Muscle layer of duodenum (tissue), 2 donors: ENCODE results near the gene PCBD1.
"Not testable (repeated sequence)": the region's sequence is repeated elsewhere in the genome, so short reads cannot be mapped to it uniquely, and the experiment has no call there.

Experiments
- H3K27ac ChIP-seq: one replicate; pipeline ENCODE4 v1.7.0; 2013; ENCODE audit warnings: mild to moderate bottlenecking, low read length
- H3K27me3 ChIP-seq: one replicate; pipeline ENCODE4 v1.7.0; 2013; ENCODE audit warnings: low read depth, mild to moderate bottlenecking, control low read depth, low read length
- H3K36me3 ChIP-seq, 2 donors: one replicate each; pipeline ENCODE4 v1.7.0; 2013; ENCODE audit warnings: low read length in 2 of 2, control low read depth in 1 of 2, mild to moderate bottlenecking in 1 of 2; ENCODE audit not compliant: insufficient read depth in 2 of 2, control insufficient read depth in 1 of 2
- H3K4me1 ChIP-seq, 2 donors: one replicate each; pipeline ENCODE4 v1.7.0; 2013; ENCODE audit warnings: low read length in 2 of 2, mild to moderate bottlenecking in 2 of 2, control low read depth in 1 of 2, moderate library complexity in 1 of 2; ENCODE audit not compliant: insufficient read depth in 2 of 2, control insufficient read depth in 1 of 2
- H3K4me3 ChIP-seq, 2 donors: one replicate each; pipeline ENCODE4 v1.7.0; 2013; ENCODE audit warnings: low read length in 2 of 2, low read depth in 1 of 2, mild to moderate bottlenecking in 1 of 2
- H3K9me3 ChIP-seq, 2 donors: one replicate each; pipeline ENCODE4 v1.7.0; 2013; ENCODE audit warnings: low read length in 2 of 2, control low read depth in 1 of 2, mild to moderate bottlenecking in 1 of 2; ENCODE audit not compliant: control insufficient read depth in 1 of 2
- donor health status: healthy.

The PCBD1 gene

GRCh38 chr10:70885481-70885880 lies 2.9 kb downstream of the PCBD1 start:
- H3K36me3 ChIP-seq, result peaks cover 24 to 31% of the 10 kb centered on the region in 2 donors
- H3K4me1 ChIP-seq, result peaks cover 8 to 28% of the 10 kb centered on the region in 2 donors
- no peak overlapping the region for H3K4me3 ChIP-seq
- H3K9me3 ChIP-seq, result no peaks in the 10 kb centered on the region
- H3K27me3 ChIP-seq, result no peaks in the 10 kb centered on the region
- H3K27ac ChIP-seq, result no peak overlapping the region

DNA sequence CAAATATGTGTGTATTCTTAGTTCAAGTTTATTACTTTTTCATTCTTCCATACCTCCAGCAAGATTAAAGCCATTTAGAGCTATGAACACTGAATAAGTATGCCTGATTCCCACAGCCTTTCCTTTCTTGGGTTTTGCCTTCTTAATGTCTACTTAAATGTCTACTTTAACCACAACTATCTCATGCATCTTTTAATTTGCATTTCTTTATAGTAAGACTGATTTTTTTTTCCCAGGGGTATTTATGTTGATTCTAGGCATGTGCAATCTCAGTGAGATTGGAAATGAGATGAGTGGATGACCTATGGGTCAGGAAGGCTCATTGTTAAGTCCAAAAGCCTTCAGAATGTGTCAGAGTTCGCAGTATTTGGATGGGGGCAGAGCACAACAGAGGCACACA lies 3.6 kb downstream of the PCBD1 start:
- Histone ChIP-seq H3K36me3 (peaks cover 24 to 31% of the 10 kb centered on the region in 2 donors), H3K27me3 (no peaks in the 10 kb centered on the region), H3K4me1 (peaks cover 8 to 28% of the 10 kb centered on the region in 2 donors), H3K4me3 (no peak overlapping the region), H3K27ac (no peak overlapping the region), H3K9me3 (no peaks in the 10 kb centered on the region)

- H3K9me3 ChIP-seq, result no peaks in the 10 kb centered on the region
- H3K27ac ChIP-seq, result no peak overlapping the region
- H3K27me3 ChIP-seq, result no peaks in the 10 kb centered on the region
- no peaks in the 10 kb centered on the region for H3K4me1 ChIP-seq
- no peak overlapping the region for H3K4me3 ChIP-seq
- peaks cover 34 to 49% of the 10 kb centered on the region in 2 donors for H3K36me3 ChIP-seq
These were observed 8.3 kb downstream of the PCBD1 start for GRCh38 chr10:70880077-70880534.

GRCh38 chr10:70879207-70879606 lies 9.2 kb downstream of the PCBD1 start:
- no peaks in the 10 kb centered on the region for H3K9me3 ChIP-seq

DNA sequence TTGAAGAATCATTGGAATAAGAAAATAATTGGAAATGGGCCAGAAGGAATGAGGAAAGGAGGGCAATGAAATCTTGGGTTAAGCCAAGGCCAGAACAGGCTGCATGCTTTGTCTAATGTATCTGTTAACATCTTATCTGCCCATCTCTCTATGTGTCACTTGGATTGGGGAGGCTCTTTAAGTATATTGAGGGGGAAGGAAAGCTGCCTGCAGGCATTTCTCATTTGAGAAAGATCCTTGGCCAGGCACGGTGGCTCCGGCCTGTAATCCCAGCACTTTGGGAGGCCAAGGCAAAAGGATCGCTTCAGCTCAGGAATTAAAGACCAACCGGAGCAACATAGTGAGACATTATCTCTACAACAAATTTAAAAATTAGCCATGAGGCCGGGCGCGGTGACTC lies 14.3 kb downstream of the PCBD1 start:
- Histone ChIP-seq H3K4me3 (no peak overlapping the region), H3K9me3 (no peaks in the 10 kb centered on the region), H3K36me3 (peaks cover 25 to 80% of the 10 kb centered on the region in 2 donors), H3K27ac (no peak overlapping the region), H3K4me1 (no peaks in the 10 kb centered on the region), H3K27me3 (no peaks in the 10 kb centered on the region)

More at GRCh38 chr10:70879207-70879606, 9.2 kb downstream of the PCBD1 start:
- Histone ChIP-seq H3K27me3 (no peaks in the 10 kb centered on the region), H3K4me1 (no peaks in the 10 kb centered on the region), H3K4me3 (no peak overlapping the region), H3K27ac (no peak overlapping the region), H3K36me3 (peaks cover 29 to 44% of the 10 kb centered on the region in 2 donors)

DNA sequence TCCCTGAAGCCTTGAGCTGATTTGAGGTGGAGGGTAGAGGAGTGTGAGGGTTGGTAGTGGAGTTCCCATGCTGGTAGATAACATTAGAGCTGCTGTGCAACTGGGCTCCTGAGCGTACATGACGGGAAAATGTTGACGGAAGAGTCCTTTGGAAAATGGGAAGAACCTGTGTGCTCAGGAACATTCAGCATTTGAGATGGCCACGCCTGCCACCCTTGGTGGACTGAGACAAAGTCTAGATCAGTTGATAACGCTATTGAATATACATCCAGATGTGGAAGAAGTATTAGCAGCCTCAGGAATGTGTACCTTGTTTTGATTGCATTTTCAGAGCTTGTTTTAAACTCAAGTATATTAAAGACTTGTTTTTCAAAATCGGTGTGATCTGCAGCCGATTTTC lies 16.1 kb downstream of the PCBD1 start:
- Histone ChIP-seq H3K27ac (no peak overlapping the region), H3K27me3 (no peaks in the 10 kb centered on the region), H3K4me1 (no peaks in the 10 kb centered on the region), H3K9me3 (no peaks in the 10 kb centered on the region), H3K36me3 (peaks cover 30 to 66% of the 10 kb centered on the region in 2 donors), H3K4me3 (no peak overlapping the region)

- Histone ChIP-seq H3K27me3 (no peaks in the 10 kb centered on the region), H3K36me3 (peaks cover 23 to 26% of the 10 kb centered on the region in 2 donors), H3K4me1 (no peaks in the 10 kb centered on the region), H3K4me3 (no peak overlapping the region), H3K9me3 (no peaks in the 10 kb centered on the region), H3K27ac (no peak overlapping the region)
These were observed 21.9 kb downstream of the PCBD1 start for GRCh38 chr10:70866424-70866823.

DNA sequence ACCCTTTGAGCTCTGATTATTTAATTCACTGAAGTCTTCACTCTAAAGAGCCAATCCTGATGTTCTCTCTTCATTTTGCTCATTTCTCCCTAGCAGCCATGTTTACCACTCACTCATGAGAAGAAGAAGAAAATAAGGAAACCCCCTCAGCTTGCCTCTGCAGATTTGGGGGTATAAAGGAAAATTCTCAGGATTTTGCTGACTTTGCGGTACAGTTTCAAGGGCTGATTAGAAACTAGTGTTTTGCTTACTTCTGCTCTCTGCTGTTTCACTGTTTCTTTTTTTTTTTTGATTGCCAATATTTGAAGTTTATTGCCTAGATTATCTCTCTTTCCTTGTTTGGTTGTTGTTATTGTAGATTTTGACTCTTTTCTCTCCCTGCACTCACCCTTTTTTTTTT lies 23.4 kb downstream of the PCBD1 start:
- no peaks in the 10 kb centered on the region for H3K4me1 ChIP-seq
- H3K27ac ChIP-seq, result no peak overlapping the region
- peaks cover 28 to 31% of the 10 kb centered on the region in 2 donors for H3K36me3 ChIP-seq

GRCh38 chr10:70863470-70864160 lies 24.8 kb downstream of the PCBD1 start:
- Histone ChIP-seq H3K9me3 (no peaks in the 10 kb centered on the region), H3K36me3 (peaks cover 24 to 29% of the 10 kb centered on the region in 2 donors), H3K4me1 (no peaks in the 10 kb centered on the region), H3K4me3 (no peak overlapping the region), H3K27ac (no peak overlapping the region), H3K27me3 (no peaks in the 10 kb centered on the region)

More for the DNA sequence above, 23.4 kb downstream of the PCBD1 start:
- Histone ChIP-seq H3K27me3 (no peaks in the 10 kb centered on the region), H3K9me3 (no peaks in the 10 kb centered on the region), H3K4me3 (no peak overlapping the region)

- peaks cover 35 to 38% of the 10 kb centered on the region in 2 donors for H3K36me3 ChIP-seq
- not testable (repeated sequence) for H3K27me3 ChIP-seq, H3K27ac ChIP-seq, H3K9me3 ChIP-seq, H3K4me3 ChIP-seq, H3K4me1 ChIP-seq
These were observed 26.7 kb downstream of the PCBD1 start for GRCh38 chr10:70861495-70862197.

- no peaks in the 10 kb centered on the region for H3K27me3 ChIP-seq
- no peaks in the 10 kb centered on the region for H3K4me1 ChIP-seq
- H3K4me3 ChIP-seq, result no peak overlapping the region
- H3K36me3 ChIP-seq, result peaks cover 32 to 49% of the 10 kb centered on the region in 2 donors
- H3K9me3 ChIP-seq, result no peaks in the 10 kb centered on the region
- no peak overlapping the region for H3K27ac ChIP-seq
These were observed 29.6 kb downstream of the PCBD1 start for GRCh38 chr10:70858759-70859158.
